GM18508 (cell line): ENCODE data around the gene SNAI3.

Source experiments
- ATAC-seq: cut with Tn5 transposase; IDR thresholded peaks from one replicate; pipeline ENCODE4 v1.9.1; 2021; ENCODE audit warnings: moderate number of reproducible peaks; ENCODE audit not compliant: insufficient read depth, unreplicated experiment

Gene SNAI3

DNA sequence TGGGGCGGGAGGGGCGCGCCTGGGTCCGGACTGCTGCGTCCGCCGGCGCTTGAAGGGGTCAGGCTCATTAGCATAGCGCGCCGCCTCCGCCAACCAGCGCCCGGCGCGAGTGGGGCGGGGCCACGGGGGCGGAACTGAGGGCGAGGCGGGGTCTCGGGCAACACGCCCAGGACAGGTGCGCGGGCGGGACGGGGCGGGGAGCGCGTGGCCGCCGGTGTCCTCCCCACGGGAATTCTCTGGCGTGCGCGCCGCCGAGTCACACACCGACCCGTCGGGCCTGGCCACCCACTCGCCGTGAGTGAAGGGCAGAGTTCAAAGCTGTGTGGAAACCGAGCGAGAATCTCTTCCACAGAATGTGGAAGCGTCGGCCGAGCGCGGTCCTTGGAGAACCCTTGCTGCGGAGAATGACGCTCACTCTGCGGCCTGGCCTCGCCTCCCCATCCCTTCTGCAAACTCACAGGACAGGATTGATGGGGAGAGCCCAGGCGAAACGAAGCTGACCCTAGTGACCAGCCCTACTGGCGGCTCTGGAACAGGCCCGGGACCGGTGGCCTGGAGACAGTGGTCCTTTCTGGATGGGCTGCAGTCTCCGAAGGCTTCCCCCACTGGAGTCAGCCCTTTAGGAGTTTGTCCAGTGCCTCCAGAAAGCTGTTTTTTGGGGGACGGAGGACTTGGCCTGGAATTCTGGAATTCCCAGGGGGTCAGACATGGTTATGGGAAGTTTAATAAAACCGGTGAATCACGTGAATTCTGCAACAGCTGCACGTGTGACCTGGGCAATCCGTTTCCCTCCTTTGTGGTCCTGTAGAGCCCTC lies at the start of gene SNAI3:
TSS of gene SNAI3 (minus strand) at position 69 of the 815 bp plus-strand sequence. CDS start 101 bp downstream, outside the sequence.
- no peak for ATAC-seq

GRCh38 chr16:88736088-88736487 lies 49.8 kb upstream of the SNAI3 start:
- ATAC-seq: no peak

- ATAC-seq: no peak
Measured at GRCh38 chr16:88735616-88736015, 49.3 kb upstream of the SNAI3 start.

DNA sequence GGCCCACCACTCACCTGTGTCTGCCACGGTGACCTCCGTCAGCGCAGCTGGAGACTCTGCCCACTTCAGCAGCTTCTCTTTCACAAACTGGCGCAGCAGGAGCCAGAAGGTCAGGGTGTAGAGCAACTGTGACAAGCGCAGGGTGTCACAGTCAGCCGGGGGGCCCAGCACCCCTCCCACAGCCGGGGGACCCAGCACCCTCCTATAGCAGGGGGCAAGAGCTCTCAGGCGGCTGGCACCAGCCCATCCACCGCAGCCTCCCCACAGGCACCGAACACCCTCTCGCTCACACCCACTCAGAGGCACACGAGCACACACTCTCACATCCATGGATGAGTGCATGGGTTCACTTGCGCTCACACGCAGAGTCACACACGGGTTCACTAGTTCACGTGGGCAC lies 48.8 kb upstream of the SNAI3 start:
- no peak for ATAC-seq

- ATAC-seq: no peak
Measured at GRCh38 chr16:88734361-88734728, 48.0 kb upstream of the SNAI3 start.

GRCh38 chr16:88733630-88734360 lies 47.5 kb upstream of the SNAI3 start:
- ATAC-seq: no peak

- ATAC-seq: no peak
Measured at GRCh38 chr16:88732961-88733294, 46.6 kb upstream of the SNAI3 start.

DNA sequence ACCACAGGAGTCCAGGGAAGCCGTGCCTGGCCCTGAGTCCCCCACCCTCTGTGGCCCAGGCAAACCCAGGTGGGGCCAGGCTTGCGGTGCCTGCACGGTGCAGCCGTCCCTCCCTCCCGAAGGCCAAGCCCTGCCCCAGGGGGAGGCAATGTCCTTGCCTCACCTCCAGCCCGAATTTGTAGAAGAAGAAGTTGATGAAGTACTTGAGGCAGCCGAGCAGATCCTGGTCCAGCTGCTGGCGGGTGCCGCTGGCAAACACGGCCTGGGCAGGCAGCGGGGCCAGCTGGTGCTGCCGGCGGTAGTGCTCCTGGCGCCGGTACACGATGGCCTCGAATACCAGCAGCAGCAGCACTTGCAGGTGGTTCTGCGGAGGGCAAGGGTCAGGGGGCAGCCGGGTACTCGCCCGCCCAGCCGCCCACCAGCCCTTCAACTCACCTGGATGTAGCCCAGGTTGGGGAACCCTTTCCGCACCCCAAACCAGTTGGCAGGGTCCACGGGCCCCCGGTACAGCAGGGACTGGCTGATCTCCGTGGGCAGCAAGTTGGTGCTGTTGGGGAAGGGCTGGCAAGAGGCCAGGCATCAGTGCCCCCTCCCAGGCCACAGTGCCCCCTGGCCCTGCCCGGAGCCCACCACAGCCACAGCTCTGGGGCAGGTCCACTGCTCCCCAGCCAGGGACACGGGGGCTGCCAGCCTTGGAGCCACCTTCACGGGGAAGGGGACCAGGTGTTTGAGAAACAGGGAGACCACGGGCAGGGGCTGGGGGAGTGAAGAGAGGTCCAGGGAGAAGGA lies 46.1 kb upstream of the SNAI3 start:
- no peak for ATAC-seq

DNA sequence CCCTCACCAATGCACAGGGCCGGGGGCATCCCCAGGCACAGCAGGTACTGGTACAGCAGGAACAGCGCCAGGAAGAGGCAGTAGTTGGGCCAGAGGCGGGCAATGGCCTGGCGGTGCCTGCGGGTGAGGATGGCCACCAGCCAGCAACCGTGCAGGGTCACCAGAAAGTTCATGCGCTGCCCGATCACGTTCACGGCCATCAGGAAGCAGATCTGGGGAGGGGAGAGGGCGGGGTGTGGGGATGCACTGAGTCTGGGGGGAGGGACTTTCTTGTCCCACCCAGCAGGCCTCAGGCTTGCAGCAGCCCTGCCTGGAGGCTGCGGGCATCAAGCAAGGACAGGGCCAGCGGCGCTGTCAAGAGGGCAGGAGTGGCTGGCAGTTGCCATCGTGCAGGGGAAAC lies 45.4 kb upstream of the SNAI3 start:
- no peak for ATAC-seq

GRCh38 chr16:88730632-88731607 lies 44.6 kb upstream of the SNAI3 start:
- ATAC-seq: no peak

- ATAC-seq: no peak
Measured at GRCh38 chr16:88727871-88728270, 41.6 kb upstream of the SNAI3 start.

DNA sequence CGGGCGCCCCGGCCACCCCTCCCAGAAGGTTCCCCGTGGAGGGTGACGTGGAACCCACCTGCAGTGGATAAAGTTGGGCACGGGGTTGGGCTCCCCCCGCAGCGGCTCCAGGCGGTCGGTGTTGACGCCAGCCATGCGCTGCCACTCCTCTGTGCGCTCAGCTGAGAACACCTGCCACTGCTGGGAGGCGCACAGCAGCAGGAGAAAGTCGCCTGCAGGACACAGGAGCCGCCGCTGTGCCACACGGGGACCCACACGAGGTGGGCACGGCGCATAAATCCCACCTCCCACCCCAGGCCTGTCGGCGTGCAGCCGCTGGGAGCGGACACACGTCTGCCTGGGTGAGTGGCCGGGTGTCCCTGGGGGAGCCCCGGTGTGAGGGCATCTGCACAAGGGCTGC lies 40.7 kb upstream of the SNAI3 start:
- ATAC-seq: no peak

GRCh38 chr16:88726408-88726749 lies 40.1 kb upstream of the SNAI3 start:
- ATAC-seq: no peak

GRCh38 chr16:88725609-88726407 lies 39.5 kb upstream of the SNAI3 start:
- no peak for ATAC-seq

- no peak for ATAC-seq
Measured at GRCh38 chr16:88724855-88725555, 38.7 kb upstream of the SNAI3 start.

GRCh38 chr16:88723911-88724310 lies 37.6 kb upstream of the SNAI3 start:
- ATAC-seq: no peak

- no peak for ATAC-seq
Measured at GRCh38 chr16:88723507-88723887, 37.2 kb upstream of the SNAI3 start.

GRCh38 chr16:88722784-88723506 lies 36.6 kb upstream of the SNAI3 start:
- ATAC-seq: no peak
